GM12891 (cell line): Measurements from ENCODE around the gene C8G.

Source experiments
- PAX5 ChIP-seq: IDR thresholded peaks from 2 replicates; pipeline ENCODE4 v1.6.1; 2011; ENCODE audit warnings: low read length, moderate library complexity, mild to moderate bottlenecking; ENCODE audit not compliant: insufficient read depth, severe bottlenecking
- POLR2A ChIP-seq: IDR thresholded peaks from 2 replicates; pipeline ENCODE4 v1.6.1; 2011; ENCODE audit warnings: low read depth, low read length, control low read depth
- POLR2AphosphoS5 ChIP-seq: IDR thresholded peaks from 2 replicates; pipeline ENCODE4 v1.6.1; 2011; ENCODE audit warnings: low read depth, low read length, control low read depth
- SPI1 ChIP-seq: IDR thresholded peaks from 2 replicates; pipeline ENCODE4 v1.6.1; 2011; ENCODE audit warnings: low read depth, low read length, control low read depth

- TF ChIP-seq POLR2A (no peak; the same call in 1 of the 2 replicates), POLR2AphosphoS5 (no peak), PAX5 (no peak), SPI1 (no peak)
These were observed 4.4 kb upstream of the C8G start for GRCh38 chr9:136940526-136941230.
